CD4-positive, alpha-beta T cell treated with Interleukin-6 at 100 ng/mL for 8 hours (primary cell): ENCODE measurements around the gene PLLP.
"Not testable (repeated sequence)": the region's sequence is repeated elsewhere in the genome, so short reads cannot be mapped to it uniquely, and the experiment has no call there.

ENCODE experiments used
- DNase-seq: peaks from one replicate; pipeline ENCODE4 v3.0.0-alpha.2; 2020; ENCODE audit warnings: mixed read lengths, low spot score

The PLLP gene

DNA sequence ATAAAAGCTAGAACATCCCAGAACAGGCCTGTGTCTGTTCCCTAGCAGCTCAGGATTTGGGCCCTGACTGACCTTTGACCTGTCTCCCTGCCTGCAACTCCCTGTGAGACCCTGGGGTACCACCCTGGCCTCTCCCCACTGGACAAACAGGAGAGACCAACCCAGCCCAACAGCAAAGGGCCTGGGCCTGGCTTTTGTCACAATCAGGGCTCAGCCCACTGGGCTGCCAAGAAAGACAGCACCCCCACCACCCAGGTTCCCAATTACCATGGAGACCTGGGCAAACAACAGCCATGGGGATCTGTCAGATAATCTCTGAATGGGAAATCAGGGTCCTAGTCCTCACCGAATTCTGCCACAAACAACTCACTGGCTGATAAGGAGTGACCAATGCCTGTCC, 11.1 kb downstream of the PLLP start:
- DNase-seq = no peak

DNA sequence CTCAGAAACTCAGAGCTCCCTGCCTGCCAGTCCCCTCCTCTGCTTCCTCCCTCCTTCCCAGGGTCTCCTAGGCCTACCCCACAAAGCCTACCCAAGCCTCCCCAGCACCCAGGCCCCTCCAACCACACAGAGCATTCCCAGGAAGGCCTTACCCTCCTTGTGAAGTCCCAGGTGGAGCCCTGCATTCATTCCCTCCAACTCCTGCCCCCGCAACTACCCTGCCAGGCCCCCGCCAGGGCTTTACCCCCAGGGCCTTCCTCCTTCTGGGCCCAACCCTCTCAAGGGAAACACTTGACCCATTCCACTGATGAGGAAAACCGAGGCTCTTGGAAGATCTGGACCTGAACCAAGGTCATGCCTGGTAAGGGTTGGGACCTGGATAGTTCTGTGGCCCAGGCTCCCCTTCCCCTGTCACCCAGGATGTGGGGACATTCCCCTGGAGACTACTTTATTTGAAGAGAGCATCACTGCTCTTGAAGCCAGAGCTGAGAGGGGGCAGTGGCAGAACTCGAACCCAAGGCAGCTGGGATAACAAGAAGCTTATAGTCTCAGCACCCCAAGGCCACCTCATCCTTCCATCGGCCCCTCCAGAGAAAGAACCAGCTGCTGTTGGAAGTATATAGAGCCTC, 12.5 kb downstream of the PLLP start:
- DNase-seq = no peak

DNA sequence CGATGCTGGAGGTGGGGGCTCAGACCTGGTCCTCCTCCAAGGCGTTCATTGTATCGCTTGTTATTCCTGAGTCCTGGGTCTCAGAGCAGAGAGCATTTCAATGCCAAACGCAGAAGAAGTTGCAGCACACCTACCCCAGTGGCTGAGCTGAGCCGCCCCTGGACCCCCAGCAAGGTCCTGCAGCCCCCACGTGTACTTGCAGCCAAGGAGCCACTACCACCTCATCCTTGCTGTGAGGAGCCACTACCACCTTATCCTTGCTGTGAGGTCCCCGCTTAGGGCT, 13.5 kb downstream of the PLLP start:
- DNase-seq = no peak

DNA sequence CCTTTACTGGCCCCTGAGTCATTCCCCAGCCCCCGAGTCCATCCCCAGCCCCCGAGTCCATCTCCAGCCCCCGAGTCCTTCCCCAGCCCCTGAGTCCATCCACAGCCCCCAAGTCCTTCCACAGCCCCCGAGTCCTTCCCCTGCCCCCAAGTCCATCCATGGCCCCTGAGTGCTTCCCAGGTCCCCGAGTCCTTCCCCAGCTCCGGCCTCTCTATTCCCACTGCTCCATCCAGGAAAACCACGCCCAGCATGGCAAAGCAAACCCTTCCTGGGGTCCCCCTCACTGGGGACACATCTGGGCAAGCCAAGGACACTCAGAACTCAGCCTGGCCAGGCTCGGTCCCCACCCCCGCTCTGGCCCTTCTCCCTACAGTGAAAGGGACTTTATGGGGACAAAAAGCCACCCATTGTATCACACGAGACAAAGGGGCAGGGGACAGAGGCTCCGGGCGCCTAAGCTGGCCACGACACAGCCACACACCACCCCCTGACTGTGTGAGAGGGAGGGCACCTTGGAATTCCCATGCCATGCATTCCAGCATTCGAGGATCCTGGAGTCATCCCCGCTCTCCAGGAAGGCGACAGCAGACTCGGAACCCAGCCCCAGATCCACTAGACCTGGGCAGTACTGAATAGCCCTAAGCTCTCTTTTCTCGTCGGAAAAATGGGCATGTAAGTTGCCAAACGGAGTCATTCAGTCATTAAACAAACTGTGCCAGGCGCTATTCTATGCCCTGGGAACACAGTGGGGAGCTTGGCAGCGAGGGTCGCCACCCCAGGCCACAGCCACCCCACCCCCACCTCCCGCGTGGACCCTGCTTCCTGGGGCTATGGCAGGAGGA, 14.0 kb downstream of the PLLP start:
- no peak for DNase-seq

DNA sequence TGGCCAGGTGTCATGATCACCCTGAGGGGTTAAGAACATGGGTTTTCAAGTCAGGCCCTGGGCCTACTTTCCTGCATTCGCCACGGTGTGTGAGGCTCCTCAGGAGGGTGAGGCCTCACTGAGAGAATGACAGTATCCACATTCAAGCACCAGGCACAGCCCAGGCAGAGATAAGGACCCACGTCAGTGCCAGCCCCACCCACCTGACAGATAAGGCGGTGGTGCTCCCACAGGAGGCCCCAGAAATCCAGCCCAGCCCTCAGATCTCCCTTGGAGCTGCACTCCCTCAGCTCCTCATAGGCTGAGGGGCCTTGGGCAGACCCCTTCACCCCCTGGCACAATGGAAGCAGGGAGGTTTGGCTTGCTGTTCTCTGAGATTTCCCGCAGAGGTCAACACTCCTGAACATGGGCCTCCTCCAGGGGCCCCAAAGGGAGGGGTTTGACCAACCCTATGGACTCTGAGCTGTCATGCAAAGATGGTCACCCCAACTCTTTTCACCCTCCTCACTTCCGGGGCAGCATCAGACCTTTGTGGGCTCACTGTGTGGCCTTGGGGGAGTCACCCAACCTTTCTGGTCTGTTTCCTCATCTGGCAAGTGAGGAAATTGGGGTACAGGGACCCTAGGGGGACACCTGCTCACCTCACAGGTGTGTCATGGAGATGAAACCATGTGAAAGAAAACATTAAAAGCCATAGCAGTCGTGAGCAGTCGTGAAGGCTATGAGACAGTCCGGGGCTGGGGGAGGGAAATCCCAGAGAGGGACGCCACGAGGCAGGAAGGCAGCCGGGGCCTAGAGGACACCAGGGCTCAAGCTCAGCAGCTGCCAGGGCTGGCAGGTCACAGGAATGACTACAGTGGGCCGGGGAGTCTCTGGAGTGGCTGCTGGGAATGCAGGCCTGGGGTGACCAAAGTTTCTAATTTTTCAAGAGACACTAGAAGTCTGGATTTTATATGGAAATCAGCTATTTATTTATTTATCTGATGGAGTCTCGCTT, 15.4 kb downstream of the PLLP start:
- no peak for DNase-seq

DNA sequence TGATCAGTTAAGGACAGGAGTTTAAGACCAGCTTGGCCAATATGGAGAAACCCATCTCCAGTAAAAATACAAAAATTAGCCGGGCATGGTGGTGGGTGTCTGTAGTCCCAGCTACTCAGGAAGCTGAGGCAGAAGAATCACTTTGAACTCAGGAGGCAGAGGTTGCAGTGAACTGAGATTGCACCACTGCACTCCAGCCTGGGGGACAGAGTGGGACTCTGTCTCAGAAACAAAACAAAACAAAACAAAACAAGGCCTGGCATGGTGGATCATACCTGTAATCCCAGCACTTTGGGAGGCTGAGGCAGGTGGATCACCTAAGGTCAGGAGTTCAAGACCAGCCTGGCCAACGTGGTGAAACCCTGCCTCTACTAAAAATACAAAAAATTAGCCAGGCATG, 17.1 kb downstream of the PLLP start:
- DNase-seq = not testable (repeated sequence)

DNA sequence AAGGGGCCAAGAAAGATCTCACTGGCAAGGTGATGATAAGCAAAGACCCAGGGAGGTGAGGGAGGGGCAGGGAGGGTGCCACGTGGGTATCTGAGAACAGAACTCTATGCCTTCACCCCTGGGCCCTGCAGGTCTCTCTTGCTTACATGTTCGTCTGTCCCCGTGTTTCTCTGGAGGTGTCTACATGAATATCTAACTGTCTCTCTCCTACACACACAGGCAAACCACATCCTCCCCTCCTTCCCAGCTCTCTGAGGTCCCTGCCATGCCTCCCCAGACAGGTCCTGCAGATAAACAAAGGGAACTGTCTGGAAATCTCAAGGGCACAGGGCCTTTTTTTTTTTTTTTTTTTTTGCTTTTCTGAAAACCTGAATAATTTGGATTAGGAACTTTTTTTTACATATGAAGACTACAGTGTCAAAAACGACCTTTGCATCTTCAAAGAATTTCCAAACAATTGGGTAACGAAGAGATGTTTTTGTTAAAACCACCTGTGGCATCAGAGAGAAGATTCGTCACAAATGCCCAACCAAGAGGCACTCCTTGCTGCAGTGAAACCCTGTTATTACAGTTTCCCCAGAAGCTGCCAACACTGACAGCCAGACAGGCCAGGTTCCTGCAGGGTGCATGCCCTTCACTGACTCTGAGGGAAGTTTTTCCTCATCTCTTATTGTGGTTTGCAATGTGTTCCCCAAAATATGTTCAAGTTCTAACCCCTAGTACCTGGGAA, 17.8 kb downstream of the PLLP start:
- DNase-seq = peak; percentile 73

DNA sequence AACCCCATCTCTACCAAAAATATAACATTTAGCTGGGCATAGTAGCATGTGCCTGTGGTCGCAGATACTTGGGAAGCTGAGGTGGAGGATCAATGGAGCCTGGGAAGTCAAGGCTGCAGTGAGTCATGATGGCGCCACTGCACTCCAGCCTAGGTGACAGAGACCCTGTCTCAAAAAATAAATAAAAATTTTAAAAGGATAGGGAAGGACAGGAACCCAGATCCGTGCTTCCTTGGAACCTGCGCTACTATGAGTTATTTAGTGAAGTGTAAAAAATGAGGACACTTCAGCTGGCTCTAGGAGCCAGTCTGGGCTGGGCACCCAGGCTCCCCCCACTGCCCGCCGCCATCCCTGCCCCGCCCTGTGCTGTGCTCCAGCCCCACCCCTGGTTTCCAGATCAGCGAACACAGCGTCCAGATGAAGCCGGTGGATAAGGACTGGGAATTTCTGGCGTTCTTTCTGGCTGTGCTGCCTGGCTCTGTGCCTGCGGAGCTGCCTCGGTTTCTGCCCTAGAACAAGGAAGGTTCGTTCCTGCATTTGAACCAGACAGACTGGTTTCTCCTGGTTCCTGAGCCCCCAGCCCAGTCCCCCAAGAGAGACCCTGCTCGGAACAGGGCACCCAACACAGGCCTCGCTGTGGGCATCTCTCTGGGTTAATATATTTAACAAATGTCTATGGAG, 18.5 kb downstream of the PLLP start:
- DNase-seq = no peak

DNA sequence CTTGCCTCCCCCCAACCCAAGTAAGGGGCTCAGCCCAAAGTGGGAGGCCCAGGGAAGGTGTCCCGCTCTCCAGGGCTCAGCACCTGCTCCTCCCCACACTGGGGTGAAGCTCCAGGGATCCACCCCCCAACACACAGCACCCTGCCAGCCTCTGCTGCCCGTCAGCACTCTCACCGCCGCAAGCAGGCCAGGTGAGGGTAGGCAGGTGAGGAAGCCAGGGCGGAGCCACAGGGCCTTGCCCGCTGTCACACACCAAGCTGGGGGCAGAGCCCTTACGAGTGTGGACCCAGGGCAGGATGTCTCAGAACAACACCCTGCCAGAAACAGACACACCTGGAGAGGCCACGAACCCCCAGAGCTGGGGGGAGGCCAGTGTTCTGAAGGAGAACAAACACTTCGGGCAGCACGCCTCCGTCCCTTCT, 19.5 kb downstream of the PLLP start:
- DNase-seq = peak; percentile 15

DNA sequence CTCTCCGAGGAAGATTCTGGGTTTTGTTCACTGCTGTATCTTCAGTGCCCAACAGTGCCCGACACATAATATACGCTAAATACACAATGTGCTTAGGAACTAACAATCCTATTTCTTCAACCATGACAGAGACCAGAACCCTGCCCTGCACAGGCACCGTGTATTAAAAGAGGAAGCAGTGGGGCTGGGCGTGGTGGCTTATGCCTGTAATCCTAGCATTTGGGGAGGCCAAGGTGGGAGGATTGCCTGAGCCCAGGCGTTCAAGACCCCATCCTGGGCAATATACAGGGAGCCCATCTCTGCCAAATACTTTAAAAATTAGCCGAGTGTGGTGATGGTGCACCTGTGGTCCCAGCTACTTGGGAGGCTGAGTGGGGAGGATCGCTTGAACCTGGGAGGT, 20.1 kb downstream of the PLLP start:
- DNase-seq = no peak

DNA sequence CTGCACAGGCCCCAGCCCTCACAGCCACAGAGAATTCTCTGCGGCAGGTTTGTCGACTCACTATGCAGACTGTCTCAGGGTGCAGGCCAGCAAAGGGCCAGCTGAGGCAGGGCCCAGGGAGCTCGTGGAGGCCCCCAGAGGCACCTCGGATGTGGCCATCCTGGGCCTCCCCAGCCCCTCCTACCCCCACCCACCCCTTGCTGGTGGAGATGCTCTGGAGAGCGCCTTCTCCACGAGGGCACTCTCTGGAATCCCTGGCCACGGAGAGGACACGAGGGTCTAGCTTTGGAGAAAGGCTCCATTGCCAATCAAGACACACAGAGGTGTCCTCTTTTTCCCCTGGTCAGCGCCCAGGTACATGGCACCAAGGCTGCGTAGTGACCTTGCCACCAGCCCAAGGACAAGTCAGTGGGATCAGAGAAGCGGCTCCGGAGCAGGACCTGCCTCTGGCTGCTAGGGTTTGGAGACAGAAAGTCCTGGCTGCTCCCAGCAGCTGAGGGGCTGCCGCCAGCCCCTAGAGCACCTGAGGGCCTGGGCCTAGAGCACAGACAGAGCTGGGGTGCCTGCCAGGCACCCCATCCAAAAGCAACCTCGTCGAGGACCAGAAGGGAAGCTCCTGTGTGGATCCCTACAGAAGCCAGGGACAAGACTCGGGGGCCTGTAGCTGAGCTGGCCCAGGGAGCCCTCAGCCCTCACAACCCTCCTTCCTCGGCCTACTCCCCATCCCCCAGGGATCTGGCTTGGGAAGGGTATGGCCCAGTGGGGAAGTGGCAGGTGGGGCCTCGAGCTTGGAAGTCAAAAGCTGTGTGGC, 20.7 kb downstream of the PLLP start:
- DNase-seq = no peak

DNA sequence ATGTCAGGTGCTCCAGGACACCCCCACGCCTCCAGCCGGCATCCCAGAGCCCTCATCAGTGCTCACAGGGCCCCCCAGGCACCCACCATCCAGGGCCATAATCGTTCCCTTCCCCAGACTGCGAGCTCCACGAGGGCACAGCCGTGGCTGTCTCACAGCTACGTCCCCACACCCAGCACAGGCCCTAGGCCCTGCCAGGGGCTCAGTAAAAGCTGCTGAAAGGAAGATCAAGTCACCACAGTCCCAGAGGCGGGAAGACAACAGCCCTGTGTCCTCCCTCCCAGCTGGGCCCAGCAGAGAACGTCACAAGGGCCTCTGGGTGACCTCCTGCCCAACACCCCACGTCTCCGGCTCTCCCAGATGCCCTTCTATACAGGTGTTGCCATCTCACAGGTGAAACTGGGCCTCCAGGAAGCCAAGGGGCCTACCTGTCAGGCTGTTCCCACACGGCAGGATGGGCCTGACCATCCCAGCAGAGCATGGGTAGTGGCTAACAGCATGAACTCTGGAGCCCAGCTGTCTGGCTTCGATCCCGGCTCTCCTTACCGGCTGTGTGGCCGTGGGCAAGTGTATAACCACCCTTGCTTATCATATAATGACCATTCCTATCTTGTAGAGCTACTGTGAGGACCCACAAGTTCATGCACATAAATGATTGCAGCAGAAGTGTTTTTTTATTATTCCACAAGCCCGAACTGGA, 21.5 kb downstream of the PLLP start:
- no peak for DNase-seq

DNA sequence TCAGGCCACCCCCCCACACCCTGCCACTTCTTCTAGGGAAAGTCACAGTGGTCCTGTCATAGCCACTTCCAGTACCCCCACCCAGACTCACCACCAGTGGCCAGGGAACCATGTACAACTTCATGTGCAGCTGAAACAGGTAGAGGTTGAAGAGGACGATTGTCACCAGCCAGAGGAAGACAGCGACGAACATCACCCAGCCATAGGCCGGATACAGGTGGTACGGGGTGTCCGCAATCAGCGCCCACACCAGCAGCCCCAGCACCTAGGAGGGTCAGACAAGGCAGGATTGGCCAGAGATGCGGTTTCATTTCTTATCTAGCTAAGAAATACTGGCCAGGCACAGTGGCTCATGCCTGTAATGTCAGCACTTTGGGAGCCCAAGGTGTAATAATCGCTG, 22.7 kb downstream of the PLLP start:
- DNase-seq = no peak

DNA sequence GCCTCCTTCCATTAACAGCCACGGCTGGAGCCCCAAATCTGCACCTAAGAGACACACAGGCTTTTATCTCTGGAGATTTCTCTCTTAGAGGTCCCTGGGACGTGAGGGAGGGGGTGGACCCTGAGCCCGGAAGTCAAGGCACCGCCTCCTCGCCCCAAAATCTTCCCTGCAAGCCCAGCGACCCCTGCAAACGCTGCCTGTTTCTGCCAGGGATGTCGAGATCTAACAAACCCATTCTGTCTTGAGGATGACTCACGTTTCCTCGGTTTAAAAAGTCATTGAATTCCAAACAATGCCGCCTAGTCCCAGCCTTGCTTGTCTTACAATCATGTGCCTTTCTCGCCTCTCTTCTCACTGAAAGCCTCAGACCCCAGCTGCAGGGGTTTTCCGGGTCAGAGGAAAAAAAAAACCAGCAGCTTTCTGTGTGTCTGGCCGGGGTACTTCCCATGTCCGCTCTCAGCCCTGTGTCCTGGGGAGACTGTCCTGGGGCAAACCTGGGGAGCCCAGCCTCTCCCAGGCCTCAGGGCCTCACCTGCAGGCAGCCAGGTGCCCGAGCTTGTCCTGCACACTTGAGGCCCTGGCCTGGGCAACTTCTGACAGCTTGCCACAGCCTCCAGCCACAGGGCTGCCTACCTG, 24.1 kb downstream of the PLLP start:
- peak; percentile 34 for DNase-seq

DNA sequence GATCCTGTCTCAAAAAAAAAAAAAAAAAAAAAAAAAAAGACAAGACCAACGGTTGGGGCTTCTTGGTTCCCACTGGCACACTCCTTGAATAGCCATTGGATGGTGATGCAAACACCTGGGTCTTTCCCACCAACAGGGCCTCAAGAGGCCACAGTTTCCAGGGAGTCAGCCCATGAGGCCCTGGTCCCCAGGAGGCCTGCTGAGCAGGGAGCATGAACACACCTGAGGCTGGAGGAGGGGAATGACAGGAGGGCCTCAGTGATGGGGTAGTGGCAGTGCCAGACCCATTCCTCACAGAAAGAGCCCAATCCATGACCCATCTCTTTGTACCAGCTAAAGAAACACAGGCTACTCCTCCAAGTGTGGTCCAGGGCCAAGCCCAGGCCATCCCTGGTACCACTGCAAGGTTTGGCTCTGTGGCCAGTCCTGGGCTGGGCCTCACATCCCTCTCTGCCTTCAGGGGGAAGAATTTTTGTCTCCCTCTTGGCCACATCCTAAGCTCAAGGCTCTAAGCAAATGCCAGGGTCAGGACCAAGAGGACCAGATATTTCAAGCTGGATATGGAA, 25.5 kb downstream of the PLLP start:
- DNase-seq = no peak

DNA sequence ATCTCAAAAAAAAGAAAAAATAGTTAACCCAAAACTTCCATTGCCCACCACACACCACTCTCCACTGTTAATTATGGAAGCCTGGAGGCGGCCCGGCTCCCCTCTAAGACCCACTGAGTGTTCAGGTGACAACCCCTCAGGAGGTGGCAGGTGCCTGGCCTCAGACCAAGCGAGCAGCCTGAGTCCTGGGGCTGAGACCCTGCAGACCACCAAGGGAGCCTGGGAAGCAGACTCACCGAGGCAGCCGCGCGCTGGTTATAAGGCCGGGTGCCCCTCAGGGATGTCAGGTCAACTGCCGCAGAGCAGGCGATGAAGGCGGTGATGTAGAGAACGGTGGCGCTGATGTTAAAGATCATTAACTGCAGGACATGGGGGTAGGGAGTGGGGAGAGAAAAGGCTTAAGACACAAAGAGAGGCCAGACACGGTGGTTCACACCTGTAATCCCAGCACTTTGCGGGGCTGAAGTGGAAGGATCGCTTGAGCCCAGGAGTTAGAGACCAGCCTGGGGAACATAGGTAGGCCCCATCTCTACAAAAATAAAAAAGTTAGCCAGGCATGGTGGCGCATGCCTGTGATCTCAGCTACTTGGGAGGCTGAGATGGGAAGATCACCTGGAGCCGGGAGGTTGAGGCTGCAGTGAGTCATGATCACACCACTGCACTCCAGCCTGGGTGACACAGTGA, 26.1 kb downstream of the PLLP start:
- no peak for DNase-seq

DNA sequence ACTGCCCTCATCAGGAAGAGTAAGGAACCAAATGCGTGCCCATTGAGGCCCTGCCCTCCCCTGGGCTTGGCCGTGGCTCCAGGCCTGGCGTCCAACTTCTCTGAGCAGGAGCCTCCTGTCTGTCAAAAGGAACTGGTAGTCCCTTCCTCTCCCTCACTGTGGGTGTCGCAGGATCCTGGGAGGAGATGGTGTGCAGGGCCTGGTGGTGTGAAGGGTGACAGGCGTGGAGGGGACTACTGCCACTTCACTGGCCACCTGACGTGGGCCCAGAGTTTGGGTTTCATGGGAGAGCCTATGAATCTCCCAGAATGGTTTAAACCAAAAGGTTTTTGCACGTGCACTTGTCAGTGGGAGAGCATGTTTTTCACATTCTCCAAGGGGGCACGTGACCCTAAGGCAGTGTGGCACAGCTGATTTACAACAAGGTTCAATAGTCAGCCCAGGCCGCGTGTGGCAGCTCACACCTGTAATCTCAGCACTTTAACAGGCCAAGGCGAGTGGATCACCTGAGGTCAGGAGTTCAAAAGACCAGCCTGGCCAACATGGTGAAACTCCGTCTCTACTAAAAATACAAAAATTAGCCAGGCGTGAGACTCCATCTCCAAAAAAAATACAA, 26.9 kb downstream of the PLLP start:
- DNase-seq = no peak
